ENCODE data around the gene TAS2R38. TPM values are rescaled to one million over a fixed set of nuclear protein-coding genes. Genes with fewer than 3 reads are reported as not detected.

Gene TAS2R38
- total RNA-seq, 3 donors from 2014 or later, result not detected

DNA sequence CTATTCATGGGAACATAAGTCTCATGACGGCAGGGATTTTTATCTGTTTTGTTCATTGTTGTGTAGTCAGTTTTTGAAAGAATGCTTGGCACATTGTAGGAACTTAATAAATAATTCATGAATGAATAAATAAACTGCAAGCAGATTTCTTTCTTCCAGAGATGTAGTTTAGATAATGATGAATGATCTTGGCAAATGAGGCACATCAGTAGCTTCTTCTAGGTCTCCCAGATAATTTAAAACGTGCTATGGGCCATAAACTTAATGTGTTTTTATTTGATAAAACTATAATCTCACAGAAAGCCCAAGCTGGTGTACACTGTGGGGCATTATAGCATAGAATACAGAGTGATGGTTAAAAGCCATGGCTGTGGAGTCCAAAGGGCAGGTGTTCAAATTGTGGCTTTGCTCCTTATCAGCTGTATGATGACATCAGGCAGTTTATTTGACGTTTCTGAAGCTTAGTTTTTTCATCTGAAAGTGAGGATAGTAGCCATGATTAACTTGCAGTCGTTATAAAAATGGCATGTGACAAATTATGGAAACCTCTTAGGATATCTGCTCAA lies 25.6 kb upstream of the TAS2R38 start:
- no peak overlapping the region for H3K4me3 ChIP-seq
- no peak for DNase-seq (ENCODE audit: low spot score in 2 of 2)
- H3K9me3 ChIP-seq, result no peaks in the 10 kb centered on the region
- intact Hi-C loops (cut with DNase I; ENCODE audit: low total_unique reads), result no loop called here
- no peak overlapping the region for H3K27ac ChIP-seq
- no peaks in the 10 kb centered on the region for H3K27me3 ChIP-seq
- no peaks in the 10 kb centered on the region for H3K4me1 ChIP-seq
- TF ChIP-seq POLR2AphosphoS5 (IDR thresholded peaks at IDR 0.05) (no peak), POLR2A (IDR thresholded peaks at IDR 0.05) (no peak)
- TF ChIP-seq, protein P1, sequence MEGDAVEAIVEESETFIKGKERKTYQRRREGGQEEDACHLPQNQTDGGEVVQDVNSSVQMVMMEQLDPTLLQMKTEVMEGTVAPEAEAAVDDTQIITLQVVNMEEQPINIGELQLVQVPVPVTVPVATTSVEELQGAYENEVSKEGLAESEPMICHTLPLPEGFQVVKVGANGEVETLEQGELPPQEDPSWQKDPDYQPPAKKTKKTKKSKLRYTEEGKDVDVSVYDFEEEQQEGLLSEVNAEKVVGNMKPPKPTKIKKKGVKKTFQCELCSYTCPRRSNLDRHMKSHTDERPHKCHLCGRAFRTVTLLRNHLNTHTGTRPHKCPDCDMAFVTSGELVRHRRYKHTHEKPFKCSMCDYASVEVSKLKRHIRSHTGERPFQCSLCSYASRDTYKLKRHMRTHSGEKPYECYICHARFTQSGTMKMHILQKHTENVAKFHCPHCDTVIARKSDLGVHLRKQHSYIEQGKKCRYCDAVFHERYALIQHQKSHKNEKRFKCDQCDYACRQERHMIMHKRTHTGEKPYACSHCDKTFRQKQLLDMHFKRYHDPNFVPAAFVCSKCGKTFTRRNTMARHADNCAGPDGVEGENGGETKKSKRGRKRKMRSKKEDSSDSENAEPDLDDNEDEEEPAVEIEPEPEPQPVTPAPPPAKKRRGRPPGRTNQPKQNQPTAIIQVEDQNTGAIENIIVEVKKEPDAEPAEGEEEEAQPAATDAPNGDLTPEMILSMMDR (IDR thresholded peaks at IDR 0.05), result no peak
- no peaks in the 10 kb centered on the region for H3K36me3 ChIP-seq

DNA sequence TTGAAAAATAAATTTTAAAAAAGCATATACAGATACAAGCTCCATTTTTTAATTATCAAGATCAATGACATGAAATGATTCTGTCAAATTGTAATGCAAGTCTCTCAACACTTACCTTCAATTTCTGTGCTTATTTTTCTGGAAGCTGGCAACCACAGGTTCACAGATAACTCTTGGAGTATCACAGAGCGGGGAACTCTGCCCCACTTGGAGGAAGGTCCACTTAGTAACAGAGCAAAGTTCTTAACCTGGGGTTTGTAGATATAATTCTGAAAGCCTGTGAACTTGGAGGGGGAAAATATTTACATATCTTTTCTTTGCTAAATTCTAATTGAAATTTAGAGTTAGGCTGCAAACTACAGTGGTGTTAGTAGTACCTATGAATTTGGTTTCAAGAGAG lies 19.8 kb upstream of the TAS2R38 start:
- Histone ChIP-seq H3K27ac (no peak overlapping the region), H3K4me3 (no peak overlapping the region), H3K4me1 (no peaks in the 10 kb centered on the region), H3K36me3 (no peaks in the 10 kb centered on the region), H3K9me3 (no peaks in the 10 kb centered on the region), H3K27me3 (no peaks in the 10 kb centered on the region)
- intact Hi-C loops (cut with DNase I; ENCODE audit: low total_unique reads), result no loop called here
- no peak for DNase-seq (ENCODE audit: low spot score in 2 of 2)
- TF ChIP-seq POLR2AphosphoS5 (IDR thresholded peaks at IDR 0.05) (no peak), POLR2A (IDR thresholded peaks at IDR 0.05) (no peak)
- TF ChIP-seq, protein P1 (IDR thresholded peaks at IDR 0.05), result no peak

DNA sequence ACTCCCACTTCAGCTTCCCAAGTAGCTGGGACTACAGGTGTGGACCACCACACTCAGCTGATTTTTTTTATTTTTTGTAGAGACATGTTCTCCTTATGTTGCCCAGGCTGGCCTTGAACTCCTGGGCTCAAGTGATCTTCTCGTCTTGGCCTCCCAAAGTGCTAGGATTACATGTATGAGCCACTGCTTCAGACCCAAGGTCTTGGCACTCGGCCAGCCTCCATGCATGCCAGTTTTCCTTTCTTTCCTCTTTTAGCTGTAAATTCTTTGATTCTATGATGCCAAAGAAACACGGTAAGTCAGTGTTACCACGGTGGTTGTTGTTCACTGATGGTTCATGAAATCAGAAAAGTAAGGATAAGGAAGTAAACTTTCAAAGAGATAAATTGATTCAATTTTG lies 19.1 kb upstream of the TAS2R38 start:
- no peak for TF ChIP-seq POLR2A (IDR thresholded peaks at IDR 0.05)
- no peak for TF ChIP-seq POLR2AphosphoS5 (IDR thresholded peaks at IDR 0.05)
- TF ChIP-seq, protein P1 (IDR thresholded peaks at IDR 0.05), result no peak
- no peak for DNase-seq (ENCODE audit: low spot score in 2 of 2)
- Histone ChIP-seq H3K27me3 (no peaks in the 10 kb centered on the region), H3K9me3 (no peaks in the 10 kb centered on the region), H3K36me3 (no peaks in the 10 kb centered on the region), H3K4me3 (no peak overlapping the region), H3K4me1 (no peaks in the 10 kb centered on the region), H3K27ac (no peak overlapping the region)
- intact Hi-C loops (cut with DNase I; ENCODE audit: low total_unique reads), result no loop called here

DNA sequence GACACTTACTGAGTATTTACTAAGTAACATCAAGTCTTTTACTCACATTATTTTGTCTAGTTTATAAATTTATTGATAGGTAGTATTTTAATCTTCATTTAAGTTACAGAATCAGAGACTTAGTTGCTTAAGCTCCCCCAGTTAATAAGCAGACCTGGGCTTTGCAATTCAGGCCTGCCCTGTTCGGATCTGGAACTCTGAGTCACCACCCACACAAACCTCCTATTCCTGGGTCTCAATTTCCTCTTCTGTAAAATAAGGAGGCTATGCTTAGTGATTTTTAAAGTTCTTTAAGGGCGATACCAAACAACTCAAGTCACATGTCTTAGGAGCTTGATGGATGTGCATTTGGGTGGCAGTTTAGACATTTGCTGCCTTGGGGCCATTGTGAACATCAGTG lies 18.6 kb upstream of the TAS2R38 start:
- TF ChIP-seq, protein P1 (IDR thresholded peaks at IDR 0.05), result no peak
- TF ChIP-seq POLR2A (IDR thresholded peaks at IDR 0.05) (no peak), POLR2AphosphoS5 (IDR thresholded peaks at IDR 0.05) (no peak)
- Histone ChIP-seq H3K27ac (no peak overlapping the region), H3K4me3 (no peak overlapping the region), H3K4me1 (no peaks in the 10 kb centered on the region), H3K9me3 (no peaks in the 10 kb centered on the region), H3K36me3 (no peaks in the 10 kb centered on the region), H3K27me3 (no peaks in the 10 kb centered on the region)
- DNase-seq (ENCODE audit: low spot score in 2 of 2), result no peak
- intact Hi-C loops (cut with DNase I; ENCODE audit: low total_unique reads), result no loop called here

DNA sequence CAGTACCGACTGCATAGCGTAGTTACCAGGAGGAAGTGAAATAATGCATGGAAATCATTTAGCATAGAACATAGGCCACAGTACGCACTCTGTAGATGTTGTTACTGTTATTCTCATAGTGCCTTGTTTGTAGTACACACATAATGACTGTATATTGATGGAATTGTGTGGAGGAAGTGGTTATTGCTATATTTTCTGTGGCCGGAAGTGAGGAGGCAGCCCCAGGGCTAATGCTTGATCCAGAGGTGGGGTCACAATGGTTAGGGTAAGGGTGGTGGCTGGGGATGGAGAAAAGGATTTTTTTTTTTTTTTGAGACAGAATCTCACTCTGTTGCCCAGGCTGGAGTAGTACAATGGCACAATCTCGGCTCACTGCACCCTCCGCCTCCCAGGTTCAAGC lies 17.6 kb upstream of the TAS2R38 start:
- TF ChIP-seq POLR2AphosphoS5 (IDR thresholded peaks at IDR 0.05) (no peak), POLR2A (IDR thresholded peaks at IDR 0.05) (no peak)
- TF ChIP-seq, protein P1 (IDR thresholded peaks at IDR 0.05), result no peak
- intact Hi-C loops (cut with DNase I; ENCODE audit: low total_unique reads), result no loop called here
- H3K36me3 ChIP-seq, result no peaks in the 10 kb centered on the region
- no peaks in the 10 kb centered on the region for H3K27me3 ChIP-seq
- no peaks in the 10 kb centered on the region for H3K4me1 ChIP-seq
- H3K9me3 ChIP-seq, result no peaks in the 10 kb centered on the region
- no peak for DNase-seq (ENCODE audit: low spot score in 2 of 2)
- no peak overlapping the region for H3K4me3 ChIP-seq
- H3K27ac ChIP-seq, result no peak overlapping the region
